HG02610 (cell line): ENCODE data around the gene PLAC1.

Experiments used
- ATAC-seq: cut with Tn5 transposase; IDR thresholded peaks from one replicate; pipeline ENCODE4 v1.9.1; 2021; ENCODE audit warnings: mild to moderate bottlenecking, moderate library complexity; ENCODE audit not compliant: unreplicated experiment

Gene PLAC1

DNA sequence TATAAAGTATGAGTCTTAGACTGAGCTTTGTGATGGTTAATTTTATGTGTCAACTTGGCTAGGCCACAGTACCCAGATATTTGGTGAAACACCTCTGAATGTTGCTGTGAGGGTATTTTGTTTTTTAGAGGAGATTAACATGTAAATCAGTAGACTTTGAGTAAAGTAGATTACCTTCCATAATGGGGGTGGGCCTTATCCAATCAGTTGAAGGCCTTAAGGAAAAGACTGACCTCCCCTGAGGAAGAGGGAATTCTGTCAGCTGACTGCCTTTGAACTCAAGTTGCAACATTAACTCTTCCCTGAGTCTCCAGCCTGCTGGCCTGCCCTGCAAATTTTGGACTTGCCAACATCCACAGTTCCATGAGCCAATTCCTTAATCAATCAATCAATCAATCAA is 66.0 kb downstream of the PLAC1 start:
- ATAC-seq: no peak

DNA sequence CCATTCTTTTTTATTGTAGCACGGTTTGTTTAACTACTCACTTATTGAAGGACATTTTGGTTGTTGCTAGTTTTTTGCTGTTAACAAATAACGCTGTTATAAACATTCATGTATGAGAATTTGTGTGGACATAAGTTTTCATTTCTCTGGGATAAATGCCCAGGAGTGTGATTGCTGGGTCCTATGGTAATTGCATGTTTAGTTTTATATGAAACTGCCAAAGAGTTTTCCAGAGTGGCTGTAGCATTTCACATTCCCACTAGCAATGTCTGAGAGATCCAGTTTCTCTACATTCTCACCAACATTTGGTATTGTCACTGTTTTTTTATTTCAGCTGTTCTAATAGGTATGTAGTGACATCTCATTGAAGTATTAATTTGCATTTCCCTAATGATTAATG is 66.8 kb downstream of the PLAC1 start:
- no peak for ATAC-seq

- no peak for ATAC-seq
These were observed 69.5 kb downstream of the PLAC1 start for GRCh38 chrX:134588806-134589205.

DNA sequence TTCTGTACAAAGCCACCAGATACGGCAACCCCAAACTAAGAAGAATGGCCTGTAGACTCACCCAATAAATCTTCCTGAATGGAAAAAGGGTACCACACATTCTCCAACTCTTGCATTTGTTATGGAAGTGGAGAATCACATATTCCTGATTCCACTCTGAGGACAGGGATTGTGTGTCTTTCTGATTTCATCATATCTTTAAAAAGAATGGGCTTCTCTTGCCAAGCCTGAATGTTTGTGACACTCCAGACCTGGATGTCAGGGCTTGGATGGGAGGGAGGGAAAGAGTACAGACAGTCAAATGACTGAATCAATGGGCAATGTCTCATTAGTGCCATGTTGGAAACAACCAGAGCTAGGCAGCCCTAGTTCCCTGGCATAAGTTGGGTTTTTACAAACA is 77.4 kb downstream of the PLAC1 start:
- no peak for ATAC-seq

- no peak for ATAC-seq
These were observed 84.6 kb downstream of the PLAC1 start for GRCh38 chrX:134573683-134574035.

DNA sequence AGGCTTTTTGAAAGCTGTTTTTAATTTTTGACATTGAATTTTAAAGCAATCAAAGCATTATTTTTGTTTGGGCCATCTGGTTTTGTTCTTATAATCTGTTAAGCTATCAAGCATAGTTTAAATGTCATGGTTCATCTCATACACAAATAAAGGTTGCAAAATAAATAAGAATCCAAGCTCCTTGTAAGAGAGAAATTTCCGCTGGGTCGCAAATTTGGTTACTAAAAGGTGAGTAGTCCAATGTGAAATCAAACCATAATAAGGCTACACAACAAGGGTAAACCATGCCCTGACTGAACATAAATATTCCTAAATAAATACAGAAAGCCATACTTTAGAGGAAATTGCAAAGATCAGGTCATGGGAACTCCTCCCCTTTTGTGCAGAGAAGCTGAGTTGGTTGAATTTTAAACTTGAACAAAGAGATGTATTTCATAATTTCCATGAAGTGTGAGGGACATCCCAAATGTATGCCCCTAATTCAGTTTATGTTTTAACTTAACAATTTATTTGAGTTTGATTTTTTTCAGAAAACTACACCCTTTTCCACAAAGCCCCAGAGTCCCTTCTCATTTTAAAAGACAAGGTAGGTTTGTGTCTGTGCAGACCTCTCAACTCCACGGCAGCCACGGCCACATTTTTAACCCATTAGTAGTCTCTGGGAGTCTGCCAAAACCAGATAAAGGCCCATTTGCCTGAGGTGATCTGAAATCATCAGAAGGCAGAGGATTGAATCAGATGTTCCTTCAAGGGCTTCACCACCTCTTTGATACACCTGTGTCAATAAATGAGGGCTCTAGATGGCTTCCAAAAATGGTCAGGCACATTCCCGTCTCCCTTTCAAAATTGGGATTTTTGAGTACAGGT is 85.2 kb downstream of the PLAC1 start:
- ATAC-seq: no peak

- no peak for ATAC-seq
These were observed 86.5 kb downstream of the PLAC1 start for GRCh38 chrX:134571796-134572195.

- ATAC-seq: no peak
These were observed 87.4 kb downstream of the PLAC1 start for GRCh38 chrX:134570899-134571298.

- no peak for ATAC-seq
These were observed 87.8 kb downstream of the PLAC1 start for GRCh38 chrX:134570509-134570846.

- ATAC-seq: no peak
These were observed 89.0 kb downstream of the PLAC1 start for GRCh38 chrX:134569306-134569705.

- ATAC-seq: no peak
These were observed 89.8 kb downstream of the PLAC1 start for GRCh38 chrX:134568285-134569016.

GRCh38 chrX:134566506-134566905 is 91.8 kb downstream of the PLAC1 start:
- ATAC-seq: no peak

- ATAC-seq: no peak
These were observed 96.3 kb downstream of the PLAC1 start for GRCh38 chrX:134562002-134562401.

DNA sequence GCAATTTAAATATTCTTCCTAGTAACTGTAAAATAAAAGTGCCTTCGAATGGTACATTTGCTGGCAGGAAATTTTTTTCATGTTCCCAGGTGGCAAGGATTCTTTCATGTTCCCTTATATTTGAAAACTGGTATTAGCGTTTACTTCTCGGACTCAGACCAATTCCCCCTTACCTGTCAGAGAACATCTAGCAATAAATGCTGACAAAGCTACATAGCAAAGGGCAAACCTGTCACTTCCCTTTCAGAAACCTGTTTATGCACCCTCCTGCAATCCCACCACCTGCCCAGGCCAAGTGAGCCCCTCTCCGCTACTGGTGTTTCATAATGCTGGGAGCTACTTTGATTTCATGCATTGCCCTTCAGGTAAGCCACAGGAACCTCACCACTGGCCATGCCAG is 100.1 kb downstream of the PLAC1 start:
- no peak for ATAC-seq

DNA sequence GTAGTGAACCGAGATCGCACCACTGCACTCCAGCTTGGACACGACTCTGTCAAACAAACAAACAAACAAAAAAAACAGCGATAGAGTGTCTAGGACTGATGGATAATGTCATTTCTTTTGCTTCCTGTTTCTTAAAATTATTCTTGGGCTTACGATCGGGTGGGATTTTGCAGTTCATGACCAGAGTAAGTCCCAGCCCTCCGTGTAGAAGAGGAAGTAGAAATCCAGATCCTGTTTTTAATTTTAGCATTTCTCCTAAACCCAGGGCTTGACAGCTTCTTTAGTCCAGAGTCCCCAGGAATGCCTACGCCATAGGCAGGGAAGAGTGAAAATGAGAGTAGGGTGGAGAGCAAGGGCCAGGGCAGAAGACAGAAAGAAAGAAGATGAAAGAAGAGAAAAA is 104.0 kb downstream of the PLAC1 start:
- no peak for ATAC-seq

GRCh38 chrX:134552351-134552750 is 105.9 kb downstream of the PLAC1 start:
- ATAC-seq: no peak

- no peak for ATAC-seq
These were observed 106.8 kb downstream of the PLAC1 start for GRCh38 chrX:134551376-134552048.

DNA sequence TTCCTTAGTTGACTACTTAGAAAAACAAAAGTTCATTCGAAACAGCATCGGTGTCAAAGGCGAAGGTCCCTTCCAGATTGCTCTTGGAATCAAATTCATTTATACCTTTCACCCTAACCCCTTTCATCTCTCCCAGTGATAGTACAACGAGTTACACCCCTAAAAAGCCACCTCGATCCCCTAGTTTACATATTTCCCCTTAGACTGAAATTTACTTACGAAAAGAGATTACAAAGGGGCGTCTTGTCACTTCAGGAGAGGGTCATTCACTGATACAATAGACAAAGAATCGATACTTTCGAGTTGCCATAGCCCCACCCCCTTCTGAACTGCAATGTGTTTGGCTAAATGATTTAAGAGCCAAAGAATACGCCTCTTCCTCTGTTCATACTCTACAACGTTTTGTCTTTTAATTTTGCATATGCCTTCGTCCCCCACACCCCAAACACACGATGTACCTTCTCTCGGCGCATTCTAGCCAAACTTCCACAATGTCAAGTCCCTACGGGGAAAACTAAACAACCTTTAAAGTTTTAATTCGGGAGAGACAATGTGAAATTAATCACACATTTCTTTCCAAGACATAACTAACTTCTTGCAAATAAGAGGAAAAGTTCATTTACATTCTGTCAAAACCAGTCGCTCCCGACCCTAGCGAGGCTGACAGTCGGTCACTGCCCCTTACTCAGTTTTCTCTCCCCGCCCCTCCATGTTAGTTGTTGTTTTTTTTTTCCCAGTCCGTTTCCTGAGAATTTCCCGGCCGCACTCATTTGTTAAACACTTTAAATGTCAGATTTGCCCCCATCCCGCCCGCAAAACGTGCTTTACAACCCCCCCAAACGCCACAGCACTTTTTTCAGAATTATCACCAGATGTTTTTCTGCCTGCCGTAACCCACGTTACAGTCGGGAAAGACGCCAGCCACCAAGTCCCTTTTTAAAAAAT is 109.7 kb downstream of the PLAC1 start:
- no peak for ATAC-seq

DNA sequence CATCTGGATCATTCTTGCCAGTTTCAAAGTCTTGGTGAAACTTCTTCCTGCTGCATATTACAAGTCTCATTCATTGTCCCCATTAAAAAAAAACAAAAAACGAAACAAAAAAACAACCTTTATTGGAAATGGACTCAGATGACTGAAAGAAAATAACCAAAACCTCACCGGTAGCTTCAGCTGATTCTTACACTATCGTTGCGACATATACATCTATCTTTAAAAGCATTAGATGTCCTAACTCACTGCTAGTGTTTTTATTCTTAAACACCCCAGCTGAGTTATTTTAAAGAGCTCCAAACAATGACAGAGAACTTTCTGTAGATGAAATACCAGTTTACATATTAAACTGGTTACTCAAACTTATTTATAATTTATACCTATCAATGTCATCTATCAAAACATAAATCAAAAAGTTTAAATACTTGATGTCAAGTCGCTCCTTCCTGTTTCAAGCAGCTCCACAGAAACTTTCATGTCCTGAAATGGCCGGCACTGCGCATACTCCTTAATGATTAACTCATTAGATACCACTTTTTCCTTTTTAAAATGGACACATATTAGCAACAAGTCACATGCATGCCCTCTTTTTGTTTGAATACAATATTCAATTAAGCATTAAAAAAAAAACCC is 111.1 kb downstream of the PLAC1 start:
- no peak for ATAC-seq

GRCh38 chrX:134546187-134546586 is 112.1 kb downstream of the PLAC1 start:
- ATAC-seq: no peak
